GM12878 (cell line): ENCODE results near the gene GAK. TPM values are rescaled to one million over a fixed set of nuclear protein-coding genes. Genes with fewer than 3 reads are reported as not detected.

Experiments used
- ATAC-seq: fragments of 200-7000 bp; cut with Tn5 transposase; 3 replicates; pipeline ENCODE4 v1.9.1; 2020; ENCODE audit warnings: mild to moderate bottlenecking, moderate library complexity
- BruUV-seq: library from RNA; stranded (reverse); fragments of 400-500 nt; replicated peaks from 2 replicates; lab custom pipeline; 2021; lab: Mats Ljungman, UMichigan
- CTCF ChIA-PET: fragments of 300-600 bp; sonication (Branson Sonifier 250); formaldehyde crosslinking; extraction: SDS; loops from one replicate; lab custom pipeline; 2021; ENCODE audit warnings: inconsistent platforms; lab: Yijun Ruan, JAX
- POLR2A ChIA-PET: fragments of 350-600 bp; formaldehyde crosslinking; extraction: SDS; loops from one replicate; lab custom pipeline; 2021; ENCODE audit warnings: inconsistent platforms; lab: Charles Lee
- RAD21 ChIA-PET: fragments of 300-600 bp; sonication (Branson Sonifier 250); formaldehyde crosslinking; loops from one replicate; lab custom pipeline; 2023; ENCODE audit warnings: antibody characterized with exemption; ENCODE audit not compliant: unreplicated experiment; lab: Charles Lee
- SMC1A ChIA-PET: fragments of 300-600 bp; sonication (Branson Sonifier 250); formaldehyde crosslinking; loops from one replicate; lab custom pipeline; 2023; ENCODE audit not compliant: unreplicated experiment, uncharacterized antibody; lab: Charles Lee
- DNase-seq: peaks from one replicate; pipeline ENCODE4 v3.0.0-alpha.2; 2011; ENCODE audit warnings: low read depth, low spot score
- FAIRE-seq: peaks from 3 replicates; lab custom pipeline; 2011; peaks lifted over from hg19 to GRCh38; lab: Jason Lieb, UNC
- H2AFZ ChIP-seq: 2 replicates; pipeline ENCODE4 v1.6.0; 2011; ENCODE audit warnings: low read depth, low read length, control low read depth; ENCODE audit not compliant: control insufficient read depth
- H3K27ac ChIP-seq: 2 replicates; pipeline ENCODE4 v1.5.1; 2011; ENCODE audit warnings: control low read depth; ENCODE audit not compliant: control insufficient read depth, insufficient read depth
- H3K27me3 ChIP-seq, 2 experiments: replicated peaks in 1 of 2; 2 replicates each; pipeline versions ENCODE4 v1.6.0 to v1.6.1; 2011; ENCODE audit warnings: low read length in 1 of 2; ENCODE audit not compliant: control insufficient read depth in 2 of 2, insufficient read depth in 2 of 2
- H3K36me3 ChIP-seq, 2 experiments: 2 replicates each; pipeline ENCODE4 v1.5.1; 2011; ENCODE audit warnings: low read length in 1 of 2; ENCODE audit not compliant: control insufficient read depth in 2 of 2, insufficient read depth in 2 of 2
- H3K4me1 ChIP-seq: 2 replicates; pipeline ENCODE4 v1.6.1; 2011; ENCODE audit warnings: mild to moderate bottlenecking, low read length, moderate library complexity, mixed read lengths; ENCODE audit not compliant: control insufficient read depth, insufficient read depth
- H3K4me2 ChIP-seq: 2 replicates; pipeline ENCODE4 v1.6.0; 2011; ENCODE audit warnings: control low read depth; ENCODE audit not compliant: control insufficient read depth, insufficient read depth
- H3K4me3 ChIP-seq: fragments of 200-600 bp; sonication (generic); 2 replicates; pipeline ENCODE4 v1.5.1; 2016
- H3K79me2 ChIP-seq: 2 replicates; pipeline ENCODE4 v1.6.0; 2011; ENCODE audit warnings: low read length; ENCODE audit not compliant: control insufficient read depth, insufficient read depth
- H3K9ac ChIP-seq: 2 replicates; pipeline ENCODE4 v1.8.0; 2011; ENCODE audit warnings: low read length, control low read depth, mixed read lengths; ENCODE audit not compliant: control insufficient read depth, insufficient read depth
- H3K9me3 ChIP-seq: replicated peaks from 3 replicates; pipeline ENCODE4 v1.5.1; 2011; ENCODE audit warnings: mild to moderate bottlenecking, low read length; ENCODE audit not compliant: control insufficient read depth, insufficient read depth
- H4K20me1 ChIP-seq: 2 replicates; pipeline ENCODE4 v1.6.0; 2011; ENCODE audit not compliant: control insufficient read depth, insufficient read depth
- ATF7 ChIP-seq: fragments of 450-650 bp; IDR thresholded peaks from 2 replicates; pipeline ENCODE4 v1.6.1; 2016; ENCODE audit warnings: low read depth, mild to moderate bottlenecking
- BACH1 ChIP-seq: fragments of 450-650 bp; IDR thresholded peaks from 2 replicates; pipeline ENCODE4 v1.6.1; 2017; ENCODE audit warnings: mild to moderate bottlenecking, borderline replicate concordance
- BCL11A ChIP-seq: IDR thresholded peaks from 2 replicates; pipeline ENCODE4 v1.6.1; 2011; ENCODE audit warnings: low read depth, low read length
- BCLAF1 ChIP-seq: fragments of 450-650 bp; IDR thresholded peaks from 2 replicates; pipeline ENCODE4 v1.6.1; 2017; ENCODE audit warnings: antibody characterized with exemption, mild to moderate bottlenecking, moderate library complexity
- EGR1 ChIP-seq, 2 experiments: IDR thresholded peaks; 1 replicate in 1 of 2; 2 replicates in 1 of 2; pipeline ENCODE4 v1.6.1; 2011 to 2012; ENCODE audit warnings: low read depth in 2 of 2, low read length in 2 of 2, borderline replicate concordance in 1 of 2, mild to moderate bottlenecking in 1 of 2, moderate library complexity in 1 of 2
- FOXK2 ChIP-seq: fragments of 450-650 bp; IDR thresholded peaks from 2 replicates; pipeline ENCODE4 v1.6.1; 2017; ENCODE audit warnings: mild to moderate bottlenecking, moderate library complexity
- GABPA ChIP-seq: IDR thresholded peaks from 2 replicates; pipeline ENCODE4 v1.6.1; 2014; ENCODE audit warnings: antibody characterized with exemption, low read depth, mild to moderate bottlenecking, inconsistent platforms
- GATAD2B ChIP-seq: fragments of 450-650 bp; conservative IDR thresholded peaks from 2 replicates; pipeline ENCODE4 v1.6.1; 2017; ENCODE audit warnings: low read depth, mild to moderate bottlenecking, moderate library complexity
- HDGF ChIP-seq: fragments of 450-650 bp; IDR thresholded peaks from 2 replicates; pipeline ENCODE4 v1.6.1; 2016; ENCODE audit warnings: antibody characterized with exemption
- IKZF2 ChIP-seq, 2 experiments: fragments of 450-650 bp; IDR thresholded peaks; 2 replicates each; pipeline ENCODE4 v1.6.1; 2017; ENCODE audit warnings: mild to moderate bottlenecking in 2 of 2, moderate library complexity in 2 of 2
- IRF5 ChIP-seq: fragments of 450-650 bp; IDR thresholded peaks from 2 replicates; pipeline ENCODE4 v1.6.1; 2017; ENCODE audit warnings: borderline replicate concordance
- MEF2B ChIP-seq: fragments of 450-650 bp; IDR thresholded peaks from 2 replicates; pipeline ENCODE4 v1.6.1; 2018; ENCODE audit warnings: mild to moderate bottlenecking, moderate library complexity; ENCODE audit not compliant: partially characterized antibody, poor library complexity, severe bottlenecking
- PAX5 ChIP-seq: IDR thresholded peaks from 2 replicates; pipeline ENCODE4 v1.6.1; 2011; ENCODE audit warnings: low read depth, low read length, borderline replicate concordance
- PBX3 ChIP-seq: IDR thresholded peaks from 2 replicates; pipeline ENCODE4 v1.6.1; 2011; ENCODE audit warnings: mild to moderate bottlenecking, low read depth, low read length, moderate library complexity; ENCODE audit not compliant: insufficient replicate concordance
- PML ChIP-seq: IDR thresholded peaks from 2 replicates; pipeline ENCODE4 v1.6.1; 2012; ENCODE audit warnings: low read length, inconsistent platforms
- POLR2AphosphoS2 ChIP-seq: IDR thresholded peaks from 2 replicates; pipeline ENCODE4 v1.6.1; 2011; ENCODE audit warnings: low read depth, mild to moderate bottlenecking, low read length, improper control_type of control experiment, moderate library complexity
- POLR2AphosphoS5 ChIP-seq: IDR thresholded peaks from 2 replicates; pipeline ENCODE4 v1.6.1; 2011; ENCODE audit warnings: mild to moderate bottlenecking, low read length, inconsistent platforms
- POU2F2 ChIP-seq: IDR thresholded peaks from 3 replicates; pipeline ENCODE4 v1.6.1; 2011; ENCODE audit warnings: low read depth, mild to moderate bottlenecking, low read length, borderline replicate concordance
- RCOR1 ChIP-seq: conservative IDR thresholded peaks from 2 replicates; pipeline ENCODE4 v1.6.1; 2012; ENCODE audit warnings: low read depth, low read length, improper control_type of control experiment
- WGBS: methylation state at CpG from one replicate; pipeline ENCODE4 v1.1.6; 2016; ENCODE audit warnings: low lambda C conversion rate; ENCODE audit not compliant: insufficient replicate concordance, insufficient coverage; ENCODE audit errors: missing lambda C conversion rate; 5-methylcytosine and 5-hydroxymethylcytosine counted together
- in situ Hi-C: fragments of 300-500 bp; cut with MboI; formaldehyde crosslinking; loops from 9 replicates; pipeline ENCODE4 v1.14.3; 2018; ENCODE audit warnings: mixed read lengths
- intact Hi-C: fragments of 100-400 bp; cut with micrococcal nuclease; formaldehyde crosslinking; loops from one replicate; pipeline ENCODE4 v1.14.2; 2022; ENCODE audit not compliant: unreplicated experiment
- polyA plus RNA-seq, 11 experiments: library from polyadenylated mRNA; depleted of rRNA in 4 of 11; unstranded in 6 of 11; stranded (reverse) in 5 of 11; fragments of >200 nt; fragmentation: Nextera tagmentation in 4 of 11; fragmentation: Illumina TruSeq in 1 of 11; extraction: Ambion mirVana in 4 of 11; extraction: Trizol in 1 of 11; gene quantifications; 1 replicate in 1 of 11; 2 replicates in 10 of 11; pipeline versions ENCODE4 v1.2.1 to v1.2.3, GENCODE V29; 2011 to 2016; ENCODE audit warnings: inconsistent platforms in 2 of 11, missing spikeins in 2 of 11, low read depth in 1 of 11
- total RNA-seq, 4 experiments: library from RNA; depleted of rRNA in 3 of 4; stranded (reverse); fragments of >200 nt in 3 of 4; fragmentation: Illumina TruSeq in 1 of 4; extraction: Trizol in 1 of 4; gene quantifications; 2 replicates each; pipeline versions ENCODE4 v1.2.1 to v1.2.3, GENCODE V29; 2013 to 2021

GAK gene
- total and polyA plus RNA-seq, 10 of the 15 experiments (the other 5 are each of a cell fraction or from before 2014, with no cell fraction given): 0.82 to 127 (median 53.8) TPM

GRCh38 chr4:837772-838171, 94.3 kb downstream of the GAK start:
- Histone ChIP-seq H3K4me2 (no peak overlapping the region), H3K9me3 (peaks cover 3% of the 10 kb centered on the region; the same call in 2 of the 3 replicates), H3K9ac (no peak overlapping the region), H3K27ac (no peak overlapping the region), H2AFZ (no peak overlapping the region), H3K4me1 (no peaks in the 10 kb centered on the region), H3K27me3 (no peaks in the 10 kb centered on the region), H3K79me2 (no peaks in the 10 kb centered on the region), H4K20me1 (no peaks in the 10 kb centered on the region), H3K36me3 (no peaks in the 10 kb centered on the region; a peak in 1 of 4 replicates), H3K4me3 (no peak overlapping the region)
- DNase-seq (no peak), FAIRE-seq (no peak), ATAC-seq (no peak)
- CTCF ChIA-PET: no interaction called here
- TF ChIP-seq PBX3: no peak
- TF ChIP-seq HDGF: no peak
- TF ChIP-seq MEF2B: no peak
- no peak for TF ChIP-seq BCL11A
- TF ChIP-seq FOXK2: no peak
- TF ChIP-seq PAX5: no peak
- no peak for TF ChIP-seq BCLAF1
- no peak for TF ChIP-seq EGR1 (IDR thresholded peaks at IDR 0.05; ENCODE audit: borderline replicate concordance in 1 of 2, low read depth in 2 of 2, low read length in 2 of 2)
- no peak for TF ChIP-seq BACH1
- no peak for TF ChIP-seq PML
- TF ChIP-seq GABPA: no peak
- no peak for TF ChIP-seq POLR2AphosphoS2
- TF ChIP-seq GATAD2B: no peak
- TF ChIP-seq IKZF2 (IDR thresholded peaks at IDR 0.05): no peak
- no peak for TF ChIP-seq POLR2AphosphoS5
- TF ChIP-seq IRF5: no peak
- TF ChIP-seq RCOR1: no peak
- TF ChIP-seq ATF7: no peak
- TF ChIP-seq POU2F2: no peak
- BruUV-seq: no TSS peak
- SMC1A ChIA-PET: no interaction called here
- WGBS: 100% methylated on average over 1 of the region's 1 CpG
- in situ Hi-C loops: no loop called here
- POLR2A ChIA-PET: no interaction called here
- intact Hi-C loops: no loop called here
- RAD21 ChIA-PET: no interaction called here
